ENCODE data around the gene DAZAP1. TPM values are rescaled to one million over a fixed set of nuclear protein-coding genes. Genes with fewer than 3 reads are reported as not detected.

The DAZAP1 gene
- polyA plus RNA-seq, 1 donor (not counting 4 experiments of a cell fraction or from before 2014, with no cell fraction given): 99.2 TPM

DNA sequence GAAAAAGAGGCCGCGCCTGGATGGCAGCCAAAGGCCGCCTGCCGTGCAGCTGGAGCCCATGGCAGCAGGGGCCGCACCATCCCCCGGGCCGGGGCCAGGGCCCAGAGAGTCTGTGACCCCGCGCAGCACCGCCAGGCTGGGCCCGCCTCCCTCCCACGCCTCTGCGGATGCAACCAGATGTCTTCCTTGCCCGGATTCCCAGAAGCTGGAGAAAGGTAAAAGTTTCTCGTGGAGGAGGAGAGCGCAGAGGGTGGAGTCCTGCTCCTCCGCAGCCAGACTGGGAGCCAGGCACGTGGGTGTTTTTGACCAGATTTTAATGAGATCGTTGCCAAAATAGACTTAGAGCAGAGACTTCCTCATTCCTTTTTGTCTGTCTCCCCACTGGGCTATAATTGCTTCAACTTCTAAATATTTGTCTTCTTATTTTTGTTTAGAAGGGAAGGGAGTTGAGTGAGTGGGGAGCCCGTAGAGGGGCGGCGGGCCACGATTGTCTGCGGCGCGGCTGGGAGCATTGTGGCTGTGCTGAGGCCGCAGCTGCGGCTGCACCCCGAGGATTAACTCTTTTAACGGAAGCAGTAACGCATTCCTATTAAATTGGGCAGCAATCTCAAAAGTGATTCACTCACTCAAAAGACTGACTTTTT is 46.4 kb upstream of the DAZAP1 start:
- no peak overlapping the region for H3K27ac ChIP-seq (ENCODE audit: control insufficient read depth, insufficient read depth, low read length)
- H3K9me3 ChIP-seq (ENCODE audit: control insufficient read depth, low read depth, low read length): no peaks in the 10 kb centered on the region
- H3K9me1 ChIP-seq (ENCODE audit: control insufficient read depth, extremely low read depth, insufficient read depth, low read length): peaks cover 3% of the 10 kb centered on the region
- peak overlapping the region in 1 of 3 experiments; percentile 44 for H3K4me3 ChIP-seq (ENCODE audit: control insufficient read depth in 2 of 3, extremely low read depth in 1 of 3, insufficient read depth in 2 of 3, low read depth in 1 of 3, low read length in 3 of 3)
- no peak for FAIRE-seq
- TF ChIP-seq, protein P1, sequence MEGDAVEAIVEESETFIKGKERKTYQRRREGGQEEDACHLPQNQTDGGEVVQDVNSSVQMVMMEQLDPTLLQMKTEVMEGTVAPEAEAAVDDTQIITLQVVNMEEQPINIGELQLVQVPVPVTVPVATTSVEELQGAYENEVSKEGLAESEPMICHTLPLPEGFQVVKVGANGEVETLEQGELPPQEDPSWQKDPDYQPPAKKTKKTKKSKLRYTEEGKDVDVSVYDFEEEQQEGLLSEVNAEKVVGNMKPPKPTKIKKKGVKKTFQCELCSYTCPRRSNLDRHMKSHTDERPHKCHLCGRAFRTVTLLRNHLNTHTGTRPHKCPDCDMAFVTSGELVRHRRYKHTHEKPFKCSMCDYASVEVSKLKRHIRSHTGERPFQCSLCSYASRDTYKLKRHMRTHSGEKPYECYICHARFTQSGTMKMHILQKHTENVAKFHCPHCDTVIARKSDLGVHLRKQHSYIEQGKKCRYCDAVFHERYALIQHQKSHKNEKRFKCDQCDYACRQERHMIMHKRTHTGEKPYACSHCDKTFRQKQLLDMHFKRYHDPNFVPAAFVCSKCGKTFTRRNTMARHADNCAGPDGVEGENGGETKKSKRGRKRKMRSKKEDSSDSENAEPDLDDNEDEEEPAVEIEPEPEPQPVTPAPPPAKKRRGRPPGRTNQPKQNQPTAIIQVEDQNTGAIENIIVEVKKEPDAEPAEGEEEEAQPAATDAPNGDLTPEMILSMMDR (optimal IDR thresholded peaks at IDR 0.05 in 1 of 3, IDR thresholded peaks at IDR 0.05 in 1 of 3, conservative IDR thresholded peaks at IDR 0.05 in 1 of 3; ENCODE audit: extremely low read depth in 1 of 3, insufficient read depth in 2 of 3, low read length in 3 of 3): no peak
- no peak for TF ChIP-seq EZH2 (IDR thresholded peaks at IDR 0.05; ENCODE audit: low read length)
- no peak for DNase-seq (ENCODE audit: low read depth, low spot score)
- dilution Hi-C loops (cut with MboI; ENCODE audit: extremely low pct_ligation_motif_present, low sequenced_read_pairs): no loop called here
- H3K9ac ChIP-seq (ENCODE audit: control insufficient read depth, extremely low read depth, insufficient read depth, low read length): peak overlapping the region; percentile 19
- H3K27me3 ChIP-seq (ENCODE audit: control insufficient read depth, extremely low read depth, insufficient read depth, low read length): no peaks in the 10 kb centered on the region
- H3K4me1 ChIP-seq (ENCODE audit: control insufficient read depth, extremely low read depth, insufficient read depth, low read length): peaks cover 23% of the 10 kb centered on the region
- peak overlapping the region; percentile 69 for H3K4me2 ChIP-seq (ENCODE audit: control insufficient read depth, extremely low read depth, insufficient read depth, low read depth, low read length)
- peaks cover 27 to 39% of the 10 kb centered on the region in 2 experiments for H3K36me3 ChIP-seq (ENCODE audit: control insufficient read depth in 2 of 2, extremely low read depth in 1 of 2, insufficient read depth in 2 of 2, low read length in 2 of 2)
- no peak overlapping the region for H2AFZ ChIP-seq (ENCODE audit: control insufficient read depth, low read length)
- no peaks in the 10 kb centered on the region for H4K20me1 ChIP-seq (ENCODE audit: control insufficient read depth, extremely low read depth, insufficient read depth, low read length)
- H3K79me2 ChIP-seq (ENCODE audit: control insufficient read depth, insufficient read depth, low read length): peaks cover 3% of the 10 kb centered on the region

DNA sequence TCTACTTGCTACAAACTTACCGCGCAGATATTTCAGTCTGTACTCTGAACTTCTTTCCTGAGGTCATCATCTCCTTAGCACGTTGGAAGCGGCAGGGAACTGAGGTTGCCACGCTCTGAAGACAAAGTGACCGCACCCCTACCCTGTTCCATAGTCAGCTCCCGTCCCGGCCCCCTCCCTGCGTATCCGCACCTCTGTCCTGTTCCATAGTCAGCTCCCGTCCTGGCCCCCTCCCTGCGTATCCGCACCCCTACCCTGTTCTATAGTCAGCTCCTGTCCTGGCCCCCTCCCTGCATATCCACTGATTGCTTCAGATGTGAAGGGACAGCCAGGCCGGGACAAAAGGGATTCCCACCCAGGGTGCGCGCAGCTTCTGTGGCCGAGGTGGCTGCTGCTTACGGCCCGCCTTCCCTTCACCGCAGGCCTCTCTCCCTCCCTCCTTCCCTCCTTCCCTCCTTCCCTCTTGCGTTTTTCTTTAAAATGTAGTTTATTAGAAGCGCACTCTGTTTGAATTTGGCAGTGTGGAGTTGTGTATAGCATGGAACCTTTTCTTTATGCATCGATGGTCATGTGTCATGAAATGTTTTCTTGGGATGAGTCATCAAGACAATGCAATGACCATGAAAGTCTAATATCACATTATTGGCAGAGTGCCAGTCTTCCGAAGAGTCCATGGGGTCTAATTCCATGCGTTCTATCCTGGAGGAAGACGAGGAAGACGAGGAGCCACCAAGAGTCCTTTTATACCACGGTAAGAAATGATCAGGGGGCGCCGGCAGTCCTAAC is 45.6 kb upstream of the DAZAP1 start:
- no peaks in the 10 kb centered on the region for H3K27me3 ChIP-seq (ENCODE audit: control insufficient read depth, extremely low read depth, insufficient read depth, low read length)
- DNase-seq (ENCODE audit: low read depth, low spot score): no peak
- H3K4me3 ChIP-seq (ENCODE audit: control insufficient read depth in 2 of 3, extremely low read depth in 1 of 3, insufficient read depth in 2 of 3, low read depth in 1 of 3, low read length in 3 of 3): no peak overlapping the region
- no peaks in the 10 kb centered on the region for H4K20me1 ChIP-seq (ENCODE audit: control insufficient read depth, extremely low read depth, insufficient read depth, low read length)
- peak overlapping the region; percentile 69 for H3K4me2 ChIP-seq (ENCODE audit: control insufficient read depth, extremely low read depth, insufficient read depth, low read depth, low read length)
- dilution Hi-C loops (cut with MboI; ENCODE audit: extremely low pct_ligation_motif_present, low sequenced_read_pairs): no loop called here
- H3K36me3 ChIP-seq (ENCODE audit: control insufficient read depth in 2 of 2, extremely low read depth in 1 of 2, insufficient read depth in 2 of 2, low read length in 2 of 2): peaks cover 30 to 39% of the 10 kb centered on the region in 2 experiments
- H3K9ac ChIP-seq (ENCODE audit: control insufficient read depth, extremely low read depth, insufficient read depth, low read length): no peak overlapping the region
- FAIRE-seq: no peak
- H3K79me2 ChIP-seq (ENCODE audit: control insufficient read depth, insufficient read depth, low read length): no peaks in the 10 kb centered on the region
- H3K27ac ChIP-seq (ENCODE audit: control insufficient read depth, insufficient read depth, low read length): no peak overlapping the region
- H3K9me1 ChIP-seq (ENCODE audit: control insufficient read depth, extremely low read depth, insufficient read depth, low read length): peaks cover 3% of the 10 kb centered on the region
- peaks cover 17% of the 10 kb centered on the region for H3K4me1 ChIP-seq (ENCODE audit: control insufficient read depth, extremely low read depth, insufficient read depth, low read length)
- TF ChIP-seq, protein P1 (optimal IDR thresholded peaks at IDR 0.05 in 1 of 3, IDR thresholded peaks at IDR 0.05 in 1 of 3, conservative IDR thresholded peaks at IDR 0.05 in 1 of 3; ENCODE audit: extremely low read depth in 1 of 3, insufficient read depth in 2 of 3, low read length in 3 of 3): no peak
- TF ChIP-seq EZH2 (IDR thresholded peaks at IDR 0.05; ENCODE audit: low read length): no peak
- no peak overlapping the region for H2AFZ ChIP-seq (ENCODE audit: control insufficient read depth, low read length)
- H3K9me3 ChIP-seq (ENCODE audit: control insufficient read depth, low read depth, low read length): no peaks in the 10 kb centered on the region

Data from keratinocyte (primary cell).